GM21526 (cell line): ENCODE data around the gene TGDS.
"Not testable (repeated sequence)": the region's sequence is repeated elsewhere in the genome, so short reads cannot be mapped to it uniquely, and the experiment has no call there.

Experiments
- ATAC-seq: cut with Tn5 transposase; IDR thresholded peaks from one replicate; pipeline ENCODE4 v1.9.1; 2021; ENCODE audit warnings: moderate library complexity; ENCODE audit not compliant: unreplicated experiment, low FRiP score

TGDS gene

GRCh38 chr13:94595950-94596574 lies at the start of gene TGDS:
TGDS (minus strand) TSS chr13:94596152; CDS start chr13:94596136, 16 bp downstream.
- peak; percentile 97 for ATAC-seq

GRCh38 chr13:94641409-94641941 lies 45.5 kb upstream of the TGDS start:
- no peak for ATAC-seq

- no peak for ATAC-seq
These were observed 44.8 kb upstream of the TGDS start for GRCh38 chr13:94640721-94641120.

- ATAC-seq: not testable (repeated sequence)
These were observed 41.7 kb upstream of the TGDS start for GRCh38 chr13:94637677-94638076.

GRCh38 chr13:94636942-94637578 lies 41.1 kb upstream of the TGDS start:
- no peak for ATAC-seq

GRCh38 chr13:94636096-94636495 lies 40.1 kb upstream of the TGDS start:
- ATAC-seq: not testable (repeated sequence)

GRCh38 chr13:94632226-94632980 lies 36.5 kb upstream of the TGDS start:
- no peak for ATAC-seq

GRCh38 chr13:94630858-94631257 lies 34.9 kb upstream of the TGDS start:
- no peak for ATAC-seq

- ATAC-seq: no peak
These were observed 27.4 kb upstream of the TGDS start for GRCh38 chr13:94623316-94623715.

- no peak for ATAC-seq
These were observed 26.4 kb upstream of the TGDS start for GRCh38 chr13:94622344-94622743.

GRCh38 chr13:94620286-94620896 lies 24.4 kb upstream of the TGDS start:
- peak; percentile 86 for ATAC-seq

GRCh38 chr13:94617389-94618000 lies 21.5 kb upstream of the TGDS start:
- no peak for ATAC-seq

GRCh38 chr13:94613051-94613450 lies 17.1 kb upstream of the TGDS start:
- ATAC-seq: no peak

- no peak for ATAC-seq
These were observed 16.1 kb upstream of the TGDS start for GRCh38 chr13:94612050-94612449.

- no peak for ATAC-seq
These were observed 14.5 kb upstream of the TGDS start for GRCh38 chr13:94610475-94610874.

GRCh38 chr13:94609196-94609595 lies 13.2 kb upstream of the TGDS start:
- no peak for ATAC-seq

GRCh38 chr13:94608586-94608985 lies 12.6 kb upstream of the TGDS start:
- no peak for ATAC-seq

GRCh38 chr13:94607939-94608338 lies 12.0 kb upstream of the TGDS start:
- ATAC-seq: no peak

GRCh38 chr13:94607056-94607455 lies 11.1 kb upstream of the TGDS start:
- ATAC-seq: no peak

- no peak for ATAC-seq
These were observed 6.5 kb upstream of the TGDS start for GRCh38 chr13:94602467-94602866.
